HG02970 (cell line): ENCODE measurements around the gene CHRNA7.

Experiments
- ATAC-seq: cut with Tn5 transposase; IDR thresholded peaks from one replicate; pipeline ENCODE4 v1.9.1; 2021; ENCODE audit warnings: mild to moderate bottlenecking, moderate library complexity, moderate number of reproducible peaks; ENCODE audit not compliant: unreplicated experiment, low FRiP score

CHRNA7 gene

DNA sequence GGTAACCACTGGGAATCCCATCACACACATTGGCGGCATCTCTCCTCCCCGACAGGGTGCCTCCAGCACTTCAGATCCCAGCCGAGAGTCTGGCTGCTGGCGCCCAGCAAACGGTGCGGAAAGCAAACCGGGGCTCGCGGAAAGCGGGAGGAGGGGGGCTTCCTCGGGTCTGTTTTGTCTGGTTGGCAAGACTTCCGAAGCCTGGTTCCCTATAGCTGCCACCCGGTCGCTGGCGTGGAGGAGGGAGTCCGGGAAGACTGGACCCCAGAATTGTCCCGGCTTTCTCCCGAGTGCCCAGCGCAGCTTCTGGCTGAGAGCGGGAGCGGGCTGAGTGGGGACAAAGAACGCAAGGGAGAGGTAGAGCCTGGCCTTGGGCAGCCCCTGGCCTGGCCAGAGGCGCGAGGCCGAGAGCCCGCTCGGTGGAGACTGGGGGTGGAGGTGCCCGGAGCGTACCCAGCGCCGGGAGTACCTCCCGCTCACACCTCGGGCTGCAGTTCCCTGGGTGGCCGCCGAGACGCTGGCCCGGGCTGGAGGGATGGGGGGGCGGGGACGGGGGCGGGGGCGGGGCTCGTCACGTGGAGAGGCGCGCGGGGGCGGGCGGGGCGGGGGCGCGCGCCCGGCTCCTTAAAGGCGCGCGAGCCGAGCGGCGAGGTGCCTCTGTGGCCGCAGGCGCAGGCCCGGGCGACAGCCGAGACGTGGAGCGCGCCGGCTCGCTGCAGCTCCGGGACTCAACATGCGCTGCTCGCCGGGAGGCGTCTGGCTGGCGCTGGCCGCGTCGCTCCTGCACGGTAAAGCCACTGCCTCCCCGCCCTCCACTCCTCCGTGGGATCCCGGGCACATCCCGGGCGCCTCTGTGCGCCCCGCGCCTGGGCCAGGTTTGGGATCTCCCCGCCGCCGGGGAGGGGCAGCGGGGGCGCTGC, at the start of gene CHRNA7:
Gene CHRNA7, plus strand, starts transcription at position 654 of the 920 bp plus-strand sequence. Its CDS starts 80 bp downstream, at position 734.
- ATAC-seq = peak; percentile 60

DNA sequence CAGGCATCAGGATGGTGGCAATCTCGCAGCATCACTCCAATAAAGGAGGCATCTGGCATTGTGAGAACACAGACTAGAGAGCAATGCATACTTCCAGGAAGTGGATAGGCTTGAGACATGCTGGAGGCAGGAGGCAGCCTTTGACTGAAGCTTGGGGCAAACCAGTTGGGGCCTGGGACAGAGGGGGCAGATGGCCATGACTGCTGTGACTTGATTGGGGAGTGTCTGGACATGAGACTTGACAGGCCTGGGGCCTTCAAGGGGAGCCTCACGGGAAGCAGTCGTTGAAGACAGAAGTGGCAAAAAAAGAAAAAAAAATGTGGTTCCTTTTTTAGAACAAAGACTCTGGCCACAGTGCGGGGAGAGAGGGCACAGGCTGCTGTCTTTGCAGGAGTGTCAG, 44.7 kb upstream of the CHRNA7 start:
- ATAC-seq = no peak

DNA sequence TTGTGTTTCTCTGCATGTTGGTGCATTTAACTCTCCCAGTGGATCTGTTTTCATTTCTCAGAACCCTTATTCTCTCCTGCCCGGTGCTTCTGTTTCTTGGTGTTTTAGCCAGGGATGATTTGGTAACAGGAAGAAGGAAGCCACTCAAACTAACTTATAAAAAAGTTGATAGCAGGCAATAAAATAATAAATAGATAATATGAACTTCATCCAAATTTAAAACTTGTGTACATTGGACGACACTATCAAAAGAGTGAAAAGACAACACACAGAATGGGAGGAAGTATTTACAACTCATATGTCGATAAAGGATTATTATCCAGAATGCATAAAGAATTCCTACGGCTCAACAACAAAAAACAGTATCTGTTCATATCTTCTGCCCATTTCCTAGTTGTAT, 37.3 kb upstream of the CHRNA7 start:
- ATAC-seq = no peak

DNA sequence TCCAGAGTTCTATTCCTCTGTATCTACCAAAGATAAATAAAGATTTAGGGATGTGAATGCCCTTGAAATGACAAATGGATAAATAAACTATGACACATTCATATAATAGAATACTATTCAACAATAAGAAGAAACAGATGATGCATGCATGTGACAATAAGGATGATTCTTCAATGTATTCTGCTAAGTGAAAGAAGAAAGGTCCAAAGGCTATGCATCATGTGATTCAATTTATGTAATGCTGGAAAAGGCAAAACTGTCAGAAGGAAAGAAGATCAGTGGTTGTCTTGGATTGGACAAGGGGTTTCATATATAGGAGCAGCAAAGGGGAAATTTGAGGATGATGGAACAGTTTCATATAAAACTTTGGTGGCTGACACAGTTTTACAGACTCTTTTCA, 32.6 kb upstream of the CHRNA7 start:
- no peak for ATAC-seq

DNA sequence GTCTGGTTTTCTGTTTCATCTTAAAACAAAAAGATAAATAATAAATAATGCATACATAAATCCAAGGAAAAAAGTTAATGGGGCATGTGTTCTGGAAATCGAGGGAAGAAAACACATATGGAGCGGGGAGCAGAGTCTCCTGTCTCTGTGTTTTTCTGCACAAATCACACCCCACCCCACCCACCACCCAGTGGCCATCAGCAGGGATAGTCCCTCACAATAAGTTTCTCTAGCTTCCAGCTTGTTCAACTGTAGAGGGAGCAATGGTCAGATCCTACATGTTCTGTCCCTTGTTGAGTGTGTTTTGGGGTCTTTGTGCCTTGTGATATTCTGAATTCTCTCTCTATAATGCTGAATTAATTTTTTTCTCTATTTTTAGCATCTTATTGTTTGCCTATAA, 26.8 kb upstream of the CHRNA7 start:
- ATAC-seq = no peak

DNA sequence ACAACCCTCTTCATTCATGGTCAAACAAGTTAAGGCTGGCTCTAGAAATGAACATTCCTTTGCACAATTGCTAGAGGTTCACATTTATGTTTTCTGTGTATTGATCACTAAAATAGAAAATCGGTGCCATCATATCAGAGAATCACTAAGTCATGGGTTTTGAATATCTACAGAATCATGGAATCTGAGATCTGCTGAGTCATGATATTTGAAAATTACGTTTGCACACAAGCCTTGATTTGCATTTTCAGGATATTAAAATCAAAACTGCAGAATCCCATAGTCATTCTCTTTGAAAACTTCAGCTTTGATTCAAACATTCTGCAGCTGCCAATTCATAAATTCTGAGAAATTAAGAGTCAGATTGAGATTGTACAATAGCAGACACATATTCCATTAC, 26.1 kb upstream of the CHRNA7 start:
- ATAC-seq = no peak

DNA sequence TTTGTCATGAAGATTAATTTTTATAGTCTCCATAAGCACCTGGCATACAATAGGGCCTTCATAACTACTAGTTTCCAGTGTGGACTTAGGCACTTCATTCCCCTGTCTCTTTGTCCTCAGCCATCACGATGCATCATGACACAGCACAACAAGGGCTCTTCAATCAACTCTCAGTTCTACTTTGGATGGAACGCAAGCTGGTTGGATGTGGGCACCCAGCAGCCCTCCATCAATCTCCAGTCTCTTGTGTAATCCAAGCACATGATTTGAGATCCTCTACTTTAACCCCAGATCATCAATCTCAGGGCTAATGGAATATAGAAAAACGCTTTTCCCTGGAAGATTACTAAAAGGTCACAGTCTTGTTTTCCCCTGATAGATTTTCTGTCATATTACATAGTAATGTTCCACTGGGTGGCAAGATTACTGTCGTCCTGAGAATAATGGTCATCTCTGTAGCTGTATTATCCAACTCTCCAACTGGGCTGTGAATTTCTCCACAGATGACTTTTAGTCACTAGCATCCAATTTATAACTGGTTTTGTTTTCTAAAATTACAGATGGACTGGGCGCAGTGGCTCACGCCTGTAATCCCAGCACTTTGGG, 22.9 kb upstream of the CHRNA7 start:
- ATAC-seq = no peak

DNA sequence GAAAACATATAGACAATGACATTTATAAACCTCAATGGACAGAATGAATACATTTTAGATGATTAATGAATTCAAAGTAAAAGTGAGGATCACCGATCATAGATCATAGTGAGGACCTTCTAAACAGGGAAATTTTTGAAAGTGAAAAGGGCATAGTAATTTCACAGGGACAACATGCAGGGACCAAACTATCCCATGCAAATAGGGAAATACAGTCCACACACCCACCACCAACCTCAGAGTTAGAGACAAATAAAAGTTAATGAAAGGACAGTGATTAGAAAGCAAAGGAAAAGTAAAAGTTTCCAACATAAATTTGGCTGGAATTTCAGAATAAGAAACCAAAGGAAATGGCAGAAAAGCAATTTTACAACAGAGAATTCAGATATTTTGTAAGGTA, 15.4 kb upstream of the CHRNA7 start:
- ATAC-seq = no peak

DNA sequence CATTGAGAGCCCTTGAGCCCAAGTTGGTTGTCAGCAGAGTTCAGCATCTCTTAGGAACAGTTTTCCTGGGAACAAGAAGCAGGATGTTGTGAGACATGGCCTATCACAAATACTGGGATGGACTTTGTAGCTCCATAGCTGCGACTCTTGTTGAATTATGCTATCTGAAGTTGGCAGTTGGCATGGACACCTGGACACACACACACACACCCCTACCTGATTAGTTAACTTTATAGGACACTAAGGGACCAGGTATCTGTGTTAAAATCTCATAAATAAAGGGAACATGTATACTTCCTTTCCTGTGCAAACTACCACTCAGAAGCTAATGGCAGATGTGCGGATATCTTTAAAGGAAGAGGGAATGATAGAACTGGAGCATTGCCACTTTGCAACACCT, 10.2 kb upstream of the CHRNA7 start:
- no peak for ATAC-seq

DNA sequence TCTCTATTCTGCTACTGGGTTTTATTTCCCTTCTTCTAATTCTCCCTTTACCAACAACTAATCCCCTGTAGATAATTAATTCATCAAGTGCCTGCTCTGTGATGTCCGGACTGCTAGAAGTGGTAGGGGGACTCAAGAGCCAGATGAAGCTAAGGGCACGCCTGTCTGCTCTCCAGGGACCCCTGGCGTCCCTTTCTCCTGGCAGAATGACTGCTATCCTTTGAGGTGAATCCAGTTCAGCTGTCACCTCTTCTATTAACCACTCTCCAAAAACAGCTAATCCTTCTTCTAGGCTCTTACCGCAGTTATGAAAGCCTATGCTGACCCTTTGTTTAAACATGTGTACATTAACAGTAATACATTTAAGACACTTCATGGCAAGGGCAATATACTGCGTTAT, 1.4 kb upstream of the CHRNA7 start:
- no peak for ATAC-seq

DNA sequence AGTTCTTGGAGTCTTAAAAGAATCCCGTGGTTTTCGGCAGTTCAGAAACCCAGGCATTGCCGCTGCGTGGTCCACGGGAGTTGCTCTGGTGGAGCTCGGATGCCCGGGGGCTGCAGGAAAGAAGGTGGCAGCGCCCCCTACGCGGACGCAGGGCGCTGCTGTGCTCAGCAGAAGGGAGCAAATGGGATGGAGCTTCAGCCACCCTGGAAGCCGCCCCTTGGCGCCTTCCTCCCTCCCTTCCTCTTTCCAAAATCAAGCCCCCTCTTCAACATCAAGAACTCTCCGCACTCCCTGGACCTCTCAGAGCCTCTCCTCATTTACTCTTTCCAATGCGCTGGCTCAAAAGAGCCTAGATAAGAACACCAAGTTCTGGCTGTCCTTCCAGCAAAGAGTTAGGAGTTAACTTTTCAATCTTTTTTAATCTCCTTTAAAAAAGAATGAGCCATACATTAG, 880 bp upstream of the CHRNA7 start:
- ATAC-seq = no peak

DNA sequence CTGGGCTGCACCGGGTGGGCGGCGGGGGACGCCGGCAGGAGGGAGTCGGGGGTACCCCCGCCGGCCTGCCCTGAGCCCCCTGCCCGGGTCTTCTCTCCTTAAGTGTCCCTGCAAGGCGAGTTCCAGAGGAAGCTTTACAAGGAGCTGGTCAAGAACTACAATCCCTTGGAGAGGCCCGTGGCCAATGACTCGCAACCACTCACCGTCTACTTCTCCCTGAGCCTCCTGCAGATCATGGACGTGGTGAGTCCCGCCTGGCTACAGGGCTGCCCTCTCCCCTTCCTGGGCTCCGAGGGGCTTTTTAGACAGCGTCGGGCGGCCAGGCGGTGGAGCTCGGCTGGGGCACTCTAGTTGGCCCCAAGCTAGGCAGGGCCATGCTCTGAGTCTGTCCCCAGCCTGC, 480 bp downstream of the CHRNA7 start:
- no peak for ATAC-seq

DNA sequence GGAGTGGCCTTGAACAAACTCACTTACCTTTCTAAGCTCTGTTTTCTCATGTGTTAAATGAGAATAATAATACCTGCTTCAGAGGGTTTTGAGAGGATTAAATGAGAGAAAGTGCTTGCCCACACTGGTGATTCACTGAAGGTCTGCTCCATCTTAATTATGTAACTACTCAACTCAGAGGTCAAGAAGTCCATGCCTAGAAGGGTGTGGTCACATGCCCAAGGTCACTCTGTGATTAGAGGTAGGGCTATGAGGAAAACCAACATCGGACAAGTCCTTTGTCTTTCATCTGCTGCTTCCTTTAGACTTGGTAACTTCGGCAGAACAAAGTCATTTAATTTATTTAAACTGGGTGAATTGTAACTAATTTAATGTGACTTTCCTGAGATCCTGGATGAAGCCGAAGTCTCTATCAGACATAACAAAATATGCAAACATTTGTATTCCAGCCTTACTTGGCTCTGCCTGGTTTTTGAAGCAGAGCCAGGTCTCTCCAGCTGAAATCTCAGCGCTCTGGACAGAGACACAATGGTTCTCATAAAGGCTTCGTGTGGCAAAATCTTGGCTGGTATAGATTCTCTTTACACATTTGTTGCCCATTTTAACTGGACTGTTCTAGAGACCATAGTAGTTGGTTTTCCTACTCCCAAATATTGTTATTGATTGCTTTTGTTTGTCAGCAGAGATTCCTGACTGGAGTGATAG, 3.0 kb downstream of the CHRNA7 start:
- no peak for ATAC-seq

DNA sequence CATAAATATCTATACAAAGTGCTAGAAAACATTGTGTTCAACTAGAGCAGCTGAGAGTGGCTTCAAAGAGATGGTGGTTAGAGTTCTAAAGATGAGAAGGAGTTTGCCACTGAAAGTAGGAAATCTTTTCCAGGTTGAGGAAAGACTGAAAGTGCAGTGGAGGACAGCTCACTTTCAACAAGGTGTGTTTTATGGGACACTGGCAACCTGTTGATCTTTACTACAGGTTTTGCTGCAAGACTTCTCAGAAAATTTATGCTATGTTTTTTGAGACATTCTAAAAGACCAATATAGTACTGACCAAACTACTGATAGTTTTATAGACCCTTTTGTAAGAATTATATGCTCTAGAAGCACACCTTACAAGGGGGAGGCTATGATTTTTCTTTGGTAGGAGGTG, 3.8 kb downstream of the CHRNA7 start:
- ATAC-seq = no peak

DNA sequence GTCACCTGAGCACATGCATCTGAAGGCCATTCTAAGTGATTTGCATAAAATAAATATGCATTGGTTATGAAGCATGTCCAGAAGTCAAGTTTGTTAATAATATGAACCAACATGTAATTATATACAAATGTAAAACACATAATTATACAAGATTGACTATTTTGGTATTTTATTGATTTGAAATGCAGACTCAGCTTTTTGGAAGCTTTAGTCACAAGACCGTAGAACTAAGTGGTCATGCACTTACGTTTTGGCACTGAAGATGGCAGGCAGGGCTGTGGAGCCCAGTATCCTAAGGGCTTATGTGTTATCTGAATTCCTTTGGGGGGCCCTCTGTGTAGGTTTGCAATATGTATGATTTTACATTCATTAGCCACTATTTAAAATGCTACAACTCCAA, 5.0 kb downstream of the CHRNA7 start:
- no peak for ATAC-seq

DNA sequence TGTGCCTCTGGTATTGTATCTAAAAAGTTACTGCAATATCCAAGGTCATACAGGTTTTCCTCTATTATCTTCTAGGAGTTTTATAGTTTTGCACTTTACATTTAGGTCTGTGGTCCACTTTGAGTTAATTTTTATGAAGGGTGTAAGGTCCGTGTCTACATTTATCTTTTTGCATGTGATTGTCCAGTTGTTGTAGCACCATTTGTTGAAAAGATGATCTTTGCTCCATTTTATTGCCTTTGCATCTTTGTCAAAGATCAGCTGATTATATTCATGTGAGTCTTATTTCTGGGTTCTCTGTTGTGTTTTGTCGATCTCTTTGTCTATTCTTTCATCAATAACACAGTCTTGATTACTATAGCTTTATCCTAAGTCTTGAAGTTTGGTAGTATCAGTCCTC, 6.7 kb downstream of the CHRNA7 start:
- ATAC-seq = no peak

DNA sequence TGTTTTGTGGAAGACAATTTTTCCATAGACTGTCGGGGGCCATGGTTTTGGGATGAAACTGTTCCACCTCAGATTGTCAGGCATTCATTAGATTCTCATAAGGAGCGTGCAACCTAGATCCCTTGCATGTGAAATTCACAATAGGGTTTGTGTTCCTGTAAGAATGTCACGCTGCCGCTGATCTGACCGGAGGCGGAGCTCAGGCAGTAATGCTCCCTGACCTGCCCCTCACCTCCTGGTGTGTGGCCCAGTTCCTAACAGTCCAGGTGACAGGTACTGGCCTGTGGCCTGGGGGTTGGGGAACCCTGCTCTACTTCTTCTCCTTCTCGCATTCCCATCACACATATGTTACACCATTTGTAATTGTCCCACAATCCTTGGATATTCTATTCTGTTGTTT, 11.0 kb downstream of the CHRNA7 start:
- ATAC-seq = no peak

DNA sequence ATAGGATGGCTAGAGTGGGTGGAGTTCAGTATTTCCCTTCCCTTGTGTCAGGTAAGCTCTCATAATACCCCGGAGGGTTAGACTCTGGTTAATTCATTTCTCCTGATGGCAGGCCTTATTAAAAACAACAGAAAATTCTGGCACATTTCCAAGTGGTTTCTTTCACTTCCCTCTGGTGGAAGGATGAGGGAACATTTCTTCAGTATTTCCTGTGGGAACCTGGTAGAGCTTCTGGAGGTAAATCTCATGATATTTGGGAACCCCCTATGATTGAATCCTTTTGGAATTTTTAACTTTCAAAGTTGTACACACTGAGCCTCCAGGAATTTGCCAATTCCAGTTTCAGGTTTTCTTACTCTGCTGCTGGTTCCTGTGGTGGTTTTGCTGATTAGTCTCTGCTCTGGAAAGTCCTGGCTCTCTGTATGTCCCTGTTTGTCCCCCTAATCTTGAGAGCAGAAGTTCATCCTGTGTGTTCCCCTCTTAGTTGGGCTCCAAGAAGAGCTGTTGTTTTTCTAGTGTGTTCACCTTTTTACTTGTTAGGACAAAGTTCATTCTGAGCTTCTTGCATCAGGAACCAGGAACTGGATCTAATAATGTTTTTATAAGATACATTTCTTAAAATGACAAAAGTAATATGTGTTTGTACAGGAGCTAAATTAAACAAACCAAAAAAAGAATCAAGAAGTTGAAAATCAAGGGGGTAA, 12.1 kb downstream of the CHRNA7 start:
- ATAC-seq = no peak

DNA sequence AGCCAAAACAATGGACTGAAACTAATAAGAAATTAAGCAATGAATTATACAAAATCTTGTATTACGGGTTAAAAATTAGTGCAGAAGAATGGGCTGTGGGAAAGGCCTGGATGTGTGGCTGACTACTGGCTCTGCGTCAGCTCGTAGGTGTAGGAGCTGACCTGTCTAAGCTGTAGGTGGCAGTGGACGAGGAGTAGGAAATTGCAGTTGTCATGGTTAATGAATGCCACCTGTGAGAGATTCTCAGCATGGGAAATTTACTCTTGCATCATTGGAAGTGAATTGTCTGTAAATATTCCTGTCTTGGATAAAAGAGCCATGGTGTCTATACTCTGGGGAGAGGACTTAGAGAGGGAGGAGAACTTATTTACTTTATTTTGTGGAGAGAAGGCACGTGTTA, 23.4 kb downstream of the CHRNA7 start:
- no peak for ATAC-seq

DNA sequence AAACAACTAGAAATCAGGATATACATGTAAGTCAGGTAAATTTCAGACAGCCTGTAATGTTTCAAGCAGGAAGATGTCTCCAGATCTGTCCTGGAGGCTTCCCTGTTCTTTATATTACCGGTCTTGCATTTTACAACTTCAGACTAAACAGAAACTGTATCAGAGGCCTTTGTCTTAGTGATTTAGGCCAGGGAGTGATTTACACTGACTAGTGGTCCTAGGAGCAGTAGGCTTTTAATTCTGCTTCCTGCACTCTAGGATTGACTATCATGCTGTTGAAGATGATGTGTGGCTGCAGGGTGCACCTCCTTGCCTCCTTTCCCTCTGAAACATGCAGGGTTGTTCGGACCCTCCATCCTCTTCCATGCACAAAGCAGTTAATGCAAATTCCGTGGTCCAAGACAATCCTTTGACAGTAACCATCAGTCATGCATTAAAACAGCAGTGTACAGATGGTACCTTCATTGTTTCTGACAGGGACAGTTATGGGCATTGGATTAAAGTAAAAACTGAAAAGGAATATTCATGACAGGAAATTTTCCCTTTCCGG, 27.6 kb downstream of the CHRNA7 start:
- no peak for ATAC-seq
